GM12891 (cell line): ENCODE data around the gene FBP1.

Experiments
- POLR2A ChIP-seq: IDR thresholded peaks from 2 replicates; pipeline ENCODE4 v1.6.1; 2011; ENCODE audit warnings: low read depth, low read length, control low read depth
- POLR2AphosphoS5 ChIP-seq: IDR thresholded peaks from 2 replicates; pipeline ENCODE4 v1.6.1; 2011; ENCODE audit warnings: low read depth, low read length, control low read depth
- SPI1 ChIP-seq: IDR thresholded peaks from 2 replicates; pipeline ENCODE4 v1.6.1; 2011; ENCODE audit warnings: low read depth, low read length, control low read depth
- TAF1 ChIP-seq: IDR thresholded peaks from 2 replicates; pipeline ENCODE4 v1.6.1; 2011; ENCODE audit warnings: low read depth, low read length, control low read depth

GRCh38 chr9:94600258-94600657 is 39.1 kb downstream of the FBP1 start:
- TF ChIP-seq POLR2A (no peak), POLR2AphosphoS5 (no peak), SPI1 (no peak), TAF1 (no peak)
